DMS53 treated with DMSO at 0.1 percent for 48 hours (cell line): ENCODE data around the gene AGTR1.
"Not testable (repeated sequence)": the region's sequence is repeated elsewhere in the genome, so short reads cannot be mapped to it uniquely, and the experiment has no call there.

ENCODE experiments used
- DNase-seq: peaks from one replicate; lab custom pipeline; 2025; ENCODE audit not compliant: unreplicated experiment; lab: John Stamatoyannopoulos, UW

Gene AGTR1

DNA sequence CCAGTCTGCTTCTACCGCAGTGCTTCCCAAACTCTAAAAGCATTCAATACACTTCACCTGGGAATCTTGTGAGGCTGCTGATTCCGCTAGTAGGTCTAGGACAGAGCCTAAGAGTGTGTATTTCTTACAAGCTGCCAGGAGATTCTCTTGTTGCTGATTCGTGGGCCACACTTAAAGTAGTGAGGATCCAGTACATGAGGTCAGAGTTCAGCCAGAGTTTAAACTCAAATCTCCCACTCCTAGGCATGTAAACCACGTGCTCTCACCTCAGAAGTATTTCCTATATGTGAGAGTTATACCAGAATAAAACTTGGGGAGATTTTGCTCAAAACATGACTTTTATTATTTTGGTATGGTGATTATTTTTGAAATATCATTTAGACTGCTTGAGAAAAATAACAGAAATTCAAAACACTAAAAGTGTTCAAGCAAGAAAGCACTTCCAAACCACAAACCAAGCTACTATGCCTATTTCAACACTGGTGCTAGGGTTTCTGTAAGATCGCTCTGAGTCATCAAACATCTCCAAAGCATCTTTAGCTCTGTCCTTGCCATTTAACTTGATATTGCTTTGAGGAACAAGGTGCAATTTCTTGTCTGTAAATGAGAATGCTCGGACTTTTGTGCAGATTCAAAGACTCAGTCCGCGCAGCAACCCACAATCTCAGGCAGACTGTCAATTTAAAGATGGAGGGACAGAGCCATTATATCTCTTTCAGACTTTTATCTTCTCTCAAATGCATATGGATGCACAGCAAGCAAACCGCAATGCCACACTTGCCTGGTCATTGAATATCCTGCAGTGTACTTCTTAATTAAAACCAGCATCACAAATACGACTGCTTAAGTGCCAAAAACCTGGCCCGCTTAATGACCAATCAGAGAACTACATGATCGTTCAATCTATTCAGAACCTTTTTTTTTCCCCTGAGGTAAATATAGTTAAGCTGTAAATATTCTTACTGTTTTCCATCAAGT is 59.8 kb downstream of the AGTR1 start:
- no peak for DNase-seq

DNA sequence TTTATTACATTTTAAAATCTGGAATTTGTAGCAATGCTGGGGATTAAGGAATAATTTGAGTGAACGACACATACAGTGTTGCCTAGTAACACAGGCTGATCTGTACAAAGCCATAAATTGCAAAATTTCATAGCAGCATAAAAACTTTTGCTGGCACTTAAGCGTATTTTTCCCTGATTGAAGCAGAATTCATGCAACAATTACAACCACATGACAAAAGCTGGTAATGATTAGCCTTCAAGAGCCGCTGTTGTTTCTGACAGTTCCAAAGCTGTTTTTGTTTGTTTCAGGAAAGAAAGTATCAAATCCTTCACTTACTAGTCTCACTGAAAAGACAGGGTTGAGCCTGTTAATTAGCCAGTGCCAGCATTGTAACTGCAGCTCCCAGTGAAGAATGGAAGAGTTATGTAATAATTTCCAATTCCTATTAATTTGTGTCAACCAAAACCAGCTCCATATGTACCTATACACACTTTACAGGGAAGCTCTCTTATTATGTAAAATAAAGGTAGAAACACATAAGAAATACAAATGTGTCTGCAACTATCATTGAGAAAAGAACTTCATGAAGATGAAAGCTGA is 60.7 kb downstream of the AGTR1 start:
- no peak for DNase-seq

DNA sequence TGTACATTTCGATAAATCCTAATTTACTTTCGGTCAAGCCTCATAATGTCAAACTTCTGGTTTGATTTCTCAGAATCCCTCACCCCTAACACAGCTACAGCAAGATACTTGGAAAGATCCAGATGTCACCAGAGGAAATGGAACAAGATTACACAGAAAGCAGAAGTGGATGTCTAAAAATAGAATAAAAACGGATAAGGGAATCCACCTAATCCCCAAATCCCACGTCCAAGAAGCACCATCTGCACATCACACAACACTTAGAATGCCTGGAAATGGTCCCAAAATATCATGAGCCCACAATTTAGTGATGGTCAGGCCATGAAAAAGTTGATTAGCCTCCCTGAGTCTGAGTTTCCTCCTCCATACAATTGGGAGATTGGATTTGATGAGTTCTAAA is 61.7 kb downstream of the AGTR1 start:
- DNase-seq: no peak

GRCh38 chr3:148763156-148763680 is 65.5 kb downstream of the AGTR1 start:
- DNase-seq: no peak

- DNase-seq: peak; percentile 30
Observed at GRCh38 chr3:148763986-148764935, 66.6 kb downstream of the AGTR1 start.

DNA sequence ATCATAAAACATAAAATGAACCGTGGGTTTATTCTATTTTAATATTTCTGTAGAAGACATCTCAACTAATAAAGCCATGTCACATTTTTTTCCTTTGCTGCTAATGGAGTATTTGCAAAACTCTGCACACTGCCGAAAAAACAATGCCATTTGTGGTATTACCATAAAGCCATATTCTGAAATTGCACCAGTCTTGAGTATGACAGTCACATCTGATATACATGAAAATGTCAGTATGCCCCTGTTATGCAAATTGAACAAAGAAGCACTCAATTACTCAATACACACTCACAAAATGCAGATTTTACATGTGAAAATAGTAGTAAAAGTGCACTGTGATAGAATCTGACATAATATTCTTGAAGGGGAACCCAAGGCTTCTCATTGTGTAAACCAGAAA is 74.7 kb downstream of the AGTR1 start:
- no peak for DNase-seq

- no peak for DNase-seq
Observed at GRCh38 chr3:148772835-148773234, 75.1 kb downstream of the AGTR1 start.

GRCh38 chr3:148773805-148774204 is 76.1 kb downstream of the AGTR1 start:
- DNase-seq: no peak

DNA sequence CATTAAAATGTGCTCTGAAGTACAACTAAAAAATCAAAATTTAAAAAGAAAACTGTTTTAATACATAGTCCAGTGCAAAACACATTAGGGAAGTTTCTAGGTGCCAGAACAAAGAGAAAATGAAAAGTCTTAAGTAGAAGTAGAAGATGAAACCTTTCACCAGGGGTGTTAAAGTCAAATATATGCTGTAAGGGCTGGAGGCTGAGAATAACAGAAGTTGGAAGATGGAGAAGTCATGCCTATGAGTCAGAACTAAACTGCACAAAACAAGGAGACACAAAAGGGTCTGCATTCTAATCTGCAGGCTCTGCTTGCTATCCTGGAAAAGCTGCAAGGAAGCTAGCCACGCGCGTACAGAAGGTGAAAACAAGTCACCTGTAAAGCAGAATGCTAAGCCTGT is 81.2 kb downstream of the AGTR1 start:
- no peak for DNase-seq

DNA sequence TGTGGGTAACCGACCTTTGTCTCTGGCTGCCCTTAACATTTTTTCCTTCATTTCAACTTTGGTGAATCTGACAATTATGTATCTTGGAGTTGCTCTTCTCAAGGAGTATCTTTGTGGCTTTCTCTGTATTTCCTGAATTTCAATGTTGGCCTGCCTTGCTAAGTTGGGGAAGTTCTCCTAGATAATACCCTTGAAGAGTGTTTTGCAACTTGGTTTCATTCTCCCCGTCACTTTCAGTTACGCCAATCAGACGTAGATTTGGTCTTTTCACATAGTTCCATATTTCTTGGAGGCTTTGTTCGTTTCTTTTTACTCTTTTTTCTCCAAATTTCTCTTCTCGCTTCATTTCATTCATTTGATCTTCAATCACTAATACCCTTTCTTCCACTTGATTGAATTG is 87.3 kb downstream of the AGTR1 start:
- not testable (repeated sequence) for DNase-seq

DNA sequence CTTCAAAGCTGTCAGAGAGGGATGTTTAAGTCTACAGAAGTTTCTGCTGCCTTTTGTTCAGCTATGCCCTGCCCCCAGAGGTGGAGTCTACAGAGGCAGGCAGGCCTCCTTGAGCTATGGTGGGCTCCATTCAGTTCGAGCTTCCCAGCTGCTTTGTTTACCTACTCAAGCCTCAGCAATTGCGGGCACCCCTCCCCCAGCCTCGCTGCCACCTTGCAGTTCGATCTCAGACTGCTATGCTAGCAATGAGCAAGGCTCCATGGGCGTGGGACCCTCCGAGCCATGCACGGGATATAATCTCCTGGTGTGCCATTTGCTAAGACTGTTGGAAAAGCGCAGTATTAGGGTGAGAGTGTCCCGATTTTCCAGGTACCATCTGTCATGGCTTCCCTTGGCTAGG is 88.5 kb downstream of the AGTR1 start:
- DNase-seq: not testable (repeated sequence)

GRCh38 chr3:148789146-148789545 is 91.4 kb downstream of the AGTR1 start:
- no peak for DNase-seq

GRCh38 chr3:148789906-148790305 is 92.2 kb downstream of the AGTR1 start:
- DNase-seq: no peak

GRCh38 chr3:148790370-148790769 is 92.7 kb downstream of the AGTR1 start:
- DNase-seq: no peak

GRCh38 chr3:148790851-148791735 is 93.4 kb downstream of the AGTR1 start:
- no peak for DNase-seq

GRCh38 chr3:148791920-148792319 is 94.2 kb downstream of the AGTR1 start:
- no peak for DNase-seq

- no peak for DNase-seq
Observed at GRCh38 chr3:148792516-148792915, 94.8 kb downstream of the AGTR1 start.
